Limb (tissue), 2 donors: ENCODE data around the gene SIX2.

Experiments used
- DNase-seq, 2 donors: peaks; one replicate each; pipeline ENCODE4 v3.0.0-alpha.2; 2016; ENCODE audit errors: extremely low spot score in 2 of 2

The SIX2 gene

DNA sequence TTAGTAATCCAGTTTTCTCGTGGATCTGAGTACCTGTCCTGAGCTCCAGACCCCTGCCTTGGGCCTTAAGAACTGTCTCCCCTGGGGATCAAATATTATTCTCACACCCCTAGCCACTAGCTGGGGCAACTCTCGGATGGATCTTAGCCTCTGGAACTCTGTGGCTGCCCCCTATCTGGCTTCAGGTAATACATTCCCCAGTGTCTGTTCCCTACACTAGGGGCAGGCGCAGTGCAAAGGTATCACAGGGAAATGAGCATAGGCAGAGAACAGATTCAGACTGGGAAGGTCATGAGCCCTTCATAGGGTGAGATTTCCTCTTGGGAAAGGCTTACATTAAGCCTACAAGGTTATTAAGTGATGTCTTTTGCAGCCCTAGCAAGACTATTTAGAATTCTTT, 11.2 kb upstream of the SIX2 start:
- DNase-seq: no peak

DNA sequence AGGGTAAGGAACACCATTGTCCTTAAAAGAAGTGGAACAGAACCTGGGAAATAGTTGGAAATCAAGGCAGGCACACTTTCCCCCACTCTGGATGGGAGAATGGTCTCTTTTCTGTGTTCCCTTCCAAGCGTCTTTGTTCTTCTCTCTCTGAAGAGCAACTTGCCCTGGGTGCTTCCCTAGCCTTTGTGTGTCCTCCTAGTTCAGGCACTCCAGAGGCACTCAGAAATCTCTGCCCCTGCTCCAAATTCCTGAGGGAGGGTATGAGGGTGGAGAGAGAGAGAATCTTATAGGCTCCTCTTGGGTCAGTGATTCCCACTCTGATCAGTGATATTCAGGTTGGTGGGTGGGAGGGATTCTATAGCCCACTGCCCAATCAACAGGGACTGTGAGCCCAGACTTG, 8.8 kb upstream of the SIX2 start:
- no peak for DNase-seq

DNA sequence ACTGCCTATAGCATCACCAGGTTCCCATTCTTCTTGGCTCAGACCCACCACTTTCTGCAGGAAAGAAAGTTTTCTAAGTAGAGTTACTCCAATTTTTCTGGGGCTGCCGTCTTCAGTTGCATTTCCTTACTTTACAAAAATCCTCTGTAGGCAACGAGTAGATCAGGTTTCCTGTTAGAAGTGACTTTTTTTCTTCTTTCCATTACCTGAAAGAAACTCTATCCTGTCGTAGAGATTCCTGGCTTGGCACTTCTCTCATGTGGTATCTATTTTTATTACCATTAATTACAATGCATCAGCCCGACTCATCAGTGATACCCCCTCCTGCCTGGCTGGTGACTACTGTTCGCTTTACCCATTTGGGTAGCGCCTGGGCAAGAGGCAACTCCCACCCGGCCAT, 5.6 kb upstream of the SIX2 start:
- no peak for DNase-seq

DNA sequence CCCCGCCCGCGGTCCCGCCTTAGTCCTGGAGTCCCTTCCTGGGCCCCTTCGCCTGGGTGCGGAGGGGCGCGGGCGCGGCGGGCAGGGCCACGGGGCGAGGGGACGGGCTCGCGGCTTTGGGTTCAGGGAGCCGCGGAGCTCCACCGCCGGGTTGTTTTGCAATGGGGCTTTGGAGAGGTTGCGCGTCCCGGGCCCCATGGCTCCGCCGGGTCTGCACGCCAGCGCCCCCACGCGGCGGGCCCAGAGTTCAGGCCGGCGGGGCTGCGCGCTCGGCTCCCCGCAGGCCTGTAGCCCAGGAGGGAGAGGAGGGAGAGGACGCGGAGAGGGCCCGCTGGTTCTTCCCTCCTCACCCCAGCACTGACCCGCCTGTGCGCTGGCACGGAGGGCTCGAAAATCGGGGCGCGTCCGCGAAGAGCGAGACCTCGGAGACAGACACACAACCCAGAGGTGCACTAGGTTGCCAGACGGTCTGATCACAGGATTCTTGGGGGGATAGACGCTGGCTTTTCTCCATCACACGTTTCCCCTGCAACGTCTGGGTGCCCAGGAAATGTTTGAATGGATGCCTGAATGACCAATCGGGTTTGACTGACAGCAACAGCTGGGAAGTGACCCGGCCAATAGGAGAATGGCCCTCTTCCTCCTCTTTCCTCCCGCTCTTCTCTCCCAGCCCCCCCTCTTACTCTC, 4.9 kb upstream of the SIX2 start:
- DNase-seq: peak; percentile 49 to 82

DNA sequence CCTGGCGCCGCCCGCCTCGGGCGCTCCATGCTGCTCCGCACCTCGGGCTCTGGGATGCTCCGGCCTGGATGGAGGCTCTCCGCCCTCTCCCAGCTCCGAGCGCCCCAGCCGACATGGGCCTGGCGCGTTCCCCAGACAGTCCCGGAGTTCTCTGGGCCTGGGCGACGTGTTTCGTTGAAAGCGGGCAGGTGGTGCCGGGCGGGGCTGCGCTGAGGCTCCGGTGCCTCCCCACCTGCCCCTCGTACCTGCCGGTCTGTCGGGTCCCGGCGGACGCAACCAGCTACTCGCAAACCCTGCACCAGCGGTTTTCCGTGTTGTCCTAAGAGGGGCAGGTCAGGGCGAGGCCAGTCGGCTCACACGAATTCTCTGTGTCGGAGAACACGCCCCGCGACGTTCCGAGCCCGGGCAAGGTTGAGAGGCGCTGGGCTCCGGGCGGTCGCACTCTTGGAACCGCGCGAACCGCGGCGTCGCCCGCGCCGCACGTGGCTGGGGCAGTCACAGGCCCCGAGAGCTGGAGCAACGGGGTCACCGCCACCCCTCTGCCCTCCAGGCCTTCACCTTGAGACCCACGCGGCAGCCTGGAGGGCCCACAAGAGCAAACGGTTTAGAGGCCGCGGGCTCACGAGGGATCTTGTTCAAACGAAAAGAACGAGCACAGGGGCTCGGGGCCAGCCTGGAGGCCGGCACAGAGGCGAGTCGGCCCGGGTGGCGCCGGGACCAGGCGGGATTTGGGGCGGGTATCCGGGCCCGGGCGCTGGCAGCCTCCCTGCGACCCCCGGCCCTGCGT, 4.2 kb upstream of the SIX2 start:
- peak in 1 of 2 donors; percentile 60 for DNase-seq

DNA sequence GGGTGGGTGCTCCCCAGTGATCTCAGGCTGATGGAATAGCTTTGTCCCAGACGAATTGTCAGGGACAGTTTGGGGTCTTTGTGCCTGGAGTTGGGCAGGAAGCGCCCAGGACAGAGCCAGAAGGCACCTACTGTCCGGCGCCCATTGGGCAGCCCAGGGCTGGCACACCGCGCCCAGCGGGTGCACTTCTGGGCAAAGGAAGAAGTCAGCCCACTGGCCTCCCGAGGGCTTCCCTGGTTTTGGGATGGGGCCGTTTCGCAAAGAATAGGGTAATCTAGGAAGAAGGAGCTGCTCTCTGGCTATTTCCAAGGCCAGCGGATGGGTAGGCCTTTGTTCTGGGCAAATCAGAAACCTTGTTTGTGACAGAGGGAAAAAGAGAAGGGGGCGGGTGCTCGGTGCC, 3.5 kb upstream of the SIX2 start:
- DNase-seq: no peak

DNA sequence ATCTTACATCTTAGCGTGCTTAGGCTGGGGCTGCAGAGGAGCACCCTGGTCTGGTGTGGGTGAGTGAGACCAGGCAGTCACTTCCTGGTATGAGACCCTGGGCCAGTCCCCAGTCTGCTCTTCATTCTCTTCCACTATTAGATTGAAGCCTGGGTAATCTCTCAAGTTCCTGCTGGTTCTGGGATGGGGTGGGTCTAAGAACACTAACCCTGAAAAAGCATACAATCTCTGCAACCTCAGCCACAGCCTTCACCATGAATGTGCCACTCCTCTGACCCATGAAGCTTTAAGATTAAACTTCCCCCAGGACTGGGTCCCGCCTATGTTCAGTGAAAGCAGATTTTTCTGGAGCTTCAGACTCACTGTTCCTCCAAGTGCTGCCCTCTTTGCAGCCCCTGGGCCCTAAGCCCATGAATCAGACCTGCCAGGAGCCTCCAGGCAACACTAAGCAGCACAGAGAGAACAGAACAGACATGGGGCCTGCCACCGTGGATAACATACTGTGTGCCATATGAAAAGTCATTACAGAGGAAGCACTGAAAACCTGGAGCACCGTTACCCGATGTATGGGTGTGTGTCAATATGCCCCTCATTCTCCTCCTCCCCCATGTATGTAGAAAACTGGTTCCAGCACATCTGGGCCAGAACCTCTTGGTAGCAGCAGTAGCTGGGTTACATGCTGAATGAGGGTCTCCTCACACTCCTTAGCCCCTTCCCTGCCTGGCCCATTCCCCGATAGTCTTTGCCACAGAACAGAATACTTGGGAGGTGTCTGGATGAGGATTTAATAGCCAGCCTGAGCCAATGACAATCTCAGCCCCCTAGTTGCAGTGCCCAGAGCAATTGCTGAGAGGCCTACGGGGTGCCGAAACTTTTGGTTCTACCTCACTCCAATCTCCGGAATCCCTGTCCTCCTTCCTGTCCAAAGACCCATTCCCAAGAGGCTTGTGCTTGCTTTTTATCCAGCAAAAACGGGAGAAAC, 2.7 kb upstream of the SIX2 start:
- peak in 1 of 2 donors; percentile 46 for DNase-seq

DNA sequence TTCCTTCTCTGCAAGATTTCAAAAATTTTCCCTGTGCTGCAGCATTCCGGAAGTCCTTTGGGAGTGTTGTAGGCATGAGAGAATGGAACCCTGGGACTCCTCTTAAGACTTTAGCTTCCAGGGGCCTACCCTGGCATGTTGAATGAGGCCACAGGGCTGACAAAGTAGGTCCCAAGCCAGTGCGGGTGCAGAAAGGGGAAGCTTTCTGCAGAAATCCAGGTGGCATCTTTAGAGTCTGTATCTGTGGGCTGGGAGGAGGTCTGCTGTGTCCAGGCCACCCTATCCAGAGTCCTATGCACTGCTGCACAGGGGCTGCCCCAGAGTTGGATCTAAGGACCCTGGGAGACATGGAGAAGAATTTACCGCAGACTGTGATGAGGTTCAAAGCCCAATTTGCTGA, 1.9 kb upstream of the SIX2 start:
- no peak for DNase-seq

DNA sequence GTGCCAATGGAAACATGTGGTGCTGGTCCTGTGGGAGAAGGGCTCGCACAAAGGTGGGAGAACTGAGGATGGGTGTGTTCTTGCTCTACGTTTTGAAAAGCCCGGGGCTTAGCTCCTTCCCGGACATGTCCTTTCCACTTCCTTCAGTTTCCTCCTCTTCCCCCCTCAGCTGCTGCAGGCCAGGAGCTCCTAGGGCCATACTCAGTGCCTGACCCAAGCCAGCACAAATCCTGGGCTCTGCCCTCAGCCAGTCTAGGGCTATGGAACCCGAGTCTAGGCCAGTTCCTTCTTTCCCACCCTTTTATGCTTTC, 1.4 kb upstream of the SIX2 start:
- DNase-seq: no peak

DNA sequence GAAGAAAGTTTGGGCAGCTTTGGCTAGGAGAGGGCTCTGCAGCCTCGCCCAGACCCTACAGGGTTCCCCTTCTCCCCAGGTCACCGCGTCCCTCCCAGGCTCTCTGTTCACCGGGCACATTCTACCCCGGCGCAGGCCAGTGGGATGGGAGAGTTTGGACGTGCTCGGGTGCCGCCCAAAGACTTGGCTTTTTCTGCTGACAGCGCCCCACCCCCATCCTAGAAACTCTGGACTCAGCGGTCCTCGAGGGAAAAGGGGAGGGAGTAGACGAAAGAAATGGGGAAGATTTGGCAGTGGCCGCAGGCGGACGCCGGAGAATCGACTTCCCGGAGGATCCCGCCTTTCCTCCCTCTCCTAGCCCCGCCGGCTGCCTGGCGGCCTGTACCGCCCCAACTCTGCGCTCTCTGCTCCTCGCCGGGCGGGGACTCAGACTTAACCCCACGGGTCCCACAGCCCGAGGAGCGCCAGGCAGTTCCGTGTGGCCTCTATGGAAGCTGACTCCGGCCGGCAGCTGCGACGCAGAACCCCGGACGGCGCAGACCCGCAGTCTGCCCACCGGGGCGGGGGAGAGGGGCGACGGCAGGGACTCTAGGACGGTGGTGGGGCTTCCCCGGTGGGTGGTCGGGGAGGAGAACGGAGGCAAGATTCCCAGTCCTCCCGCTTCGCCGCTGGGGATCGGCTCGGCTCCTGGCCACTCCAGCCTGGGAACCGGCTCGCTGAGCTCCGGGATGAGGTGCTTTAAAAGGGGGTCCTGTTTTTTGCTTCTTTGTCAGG, 863 bp upstream of the SIX2 start:
- peak; percentile 81 for DNase-seq

DNA sequence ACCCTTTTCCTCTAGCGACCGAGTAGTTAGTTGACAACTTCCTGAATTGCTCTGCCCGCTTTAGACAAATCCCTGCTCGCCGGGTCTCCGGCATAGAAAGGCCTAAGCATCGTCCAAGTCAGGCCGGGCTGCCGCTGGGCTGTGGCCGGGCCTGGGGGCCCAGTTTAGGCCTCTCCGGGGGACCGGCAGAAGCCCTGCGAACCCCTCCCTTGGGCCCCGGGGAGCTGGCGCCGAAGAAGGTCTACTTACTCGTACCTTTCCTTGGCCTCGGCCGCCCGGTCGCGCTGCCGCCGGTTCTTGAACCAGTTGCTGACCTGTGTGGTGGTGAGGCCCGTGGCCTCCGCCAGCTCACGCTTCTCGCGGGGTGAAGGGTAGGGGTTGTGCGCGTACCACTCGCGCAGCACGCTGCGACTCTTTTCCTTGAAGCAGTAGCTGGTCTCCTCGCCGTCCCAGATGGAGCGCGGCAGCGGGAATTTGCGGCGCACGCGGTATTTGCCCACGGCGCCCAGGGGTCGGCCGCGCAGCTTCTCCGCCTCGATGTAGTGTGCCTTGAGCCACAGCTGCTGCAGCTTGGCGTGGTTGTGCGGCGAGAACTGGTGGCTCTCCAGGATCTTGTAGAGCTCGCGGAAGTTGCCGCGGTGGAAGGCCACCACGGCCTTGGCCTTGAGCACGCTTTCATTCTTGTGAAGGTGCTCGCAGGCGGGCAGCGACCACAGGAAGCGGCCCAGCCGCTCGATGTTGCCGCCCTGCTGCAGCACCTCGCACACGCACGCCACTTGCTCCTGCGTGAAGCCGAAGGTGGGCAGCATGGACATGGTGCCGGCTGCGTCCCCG, 739 bp downstream of the SIX2 start:
- peak in 1 of 2 donors; percentile 59 for DNase-seq

DNA sequence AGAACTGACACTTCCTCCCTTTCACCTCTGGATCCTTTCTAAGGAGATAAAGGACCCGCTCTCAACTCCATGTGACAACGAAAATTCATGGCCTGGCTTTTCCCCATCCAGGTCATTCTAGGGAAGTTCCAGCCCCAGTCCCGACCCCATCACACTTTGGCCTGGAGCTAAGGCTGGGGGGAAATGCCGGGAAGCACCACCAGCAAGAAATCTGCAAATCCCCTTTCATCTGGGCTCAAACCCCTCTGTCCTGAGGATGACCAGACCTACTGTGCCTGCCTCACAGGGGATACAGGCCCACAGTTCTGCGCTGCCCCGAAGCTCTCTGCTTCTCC, 1.3 kb downstream of the SIX2 start:
- no peak for DNase-seq

DNA sequence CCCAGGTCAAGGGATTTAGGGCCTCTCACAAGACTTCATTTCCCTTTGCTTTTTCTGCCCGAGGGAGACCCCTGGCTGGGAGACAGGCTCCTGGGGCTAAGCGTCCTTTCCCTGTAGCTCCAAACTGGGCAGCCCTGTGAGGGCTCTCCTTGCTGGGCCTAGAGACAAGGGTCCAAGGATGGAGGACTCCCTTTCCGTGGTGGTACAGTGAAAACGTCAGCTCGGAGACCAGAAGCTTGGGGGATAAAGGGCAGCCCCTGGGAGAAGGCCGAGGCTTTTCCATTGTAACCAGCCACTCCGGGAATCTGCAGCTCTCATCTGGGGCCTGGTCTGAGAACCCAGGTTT, 2.3 kb downstream of the SIX2 start:
- no peak for DNase-seq

DNA sequence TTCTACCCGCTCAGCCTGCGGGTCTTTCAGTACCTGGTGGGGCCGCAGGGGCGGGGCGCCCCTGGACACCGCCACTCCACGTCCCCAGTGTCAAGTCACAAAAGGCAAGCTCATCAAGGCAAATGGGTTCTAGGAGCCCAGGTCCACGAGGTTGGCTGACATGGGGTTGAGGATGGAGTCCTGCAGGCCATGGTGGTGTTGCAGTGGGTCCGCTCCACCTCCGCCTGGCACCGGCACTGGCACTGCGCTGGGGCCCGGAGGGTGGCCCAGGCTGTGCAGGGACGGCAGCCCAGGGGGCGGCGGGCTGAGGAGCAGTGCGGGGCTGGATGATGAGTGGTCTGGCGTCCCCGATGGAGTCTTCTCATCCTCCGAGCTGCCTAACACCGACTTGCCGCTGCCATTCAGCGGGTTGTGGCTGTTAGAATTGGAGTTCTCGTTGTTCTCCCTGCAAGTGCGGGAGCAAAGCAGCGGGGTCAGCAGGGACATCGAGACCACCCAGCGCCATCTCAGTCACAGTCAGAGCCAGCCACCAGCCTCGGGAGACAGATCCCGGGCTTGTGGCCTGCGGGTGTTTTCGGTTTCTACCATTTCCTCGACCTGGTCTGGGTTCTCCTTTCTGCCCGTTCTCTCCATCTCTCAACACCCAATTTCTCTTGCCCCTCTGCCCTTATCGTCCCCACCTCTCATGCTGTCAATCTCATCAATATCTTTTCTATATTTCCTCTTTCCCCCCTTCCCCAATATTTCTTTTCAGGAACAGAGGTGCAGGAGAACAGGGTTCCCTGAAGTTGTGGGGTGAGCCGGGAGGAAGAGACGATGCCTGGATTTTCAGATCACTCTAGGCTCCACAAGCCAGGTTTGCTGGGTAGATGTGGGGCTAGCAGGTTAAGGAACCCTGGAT, 3.0 kb downstream of the SIX2 start:
- DNase-seq: no peak

DNA sequence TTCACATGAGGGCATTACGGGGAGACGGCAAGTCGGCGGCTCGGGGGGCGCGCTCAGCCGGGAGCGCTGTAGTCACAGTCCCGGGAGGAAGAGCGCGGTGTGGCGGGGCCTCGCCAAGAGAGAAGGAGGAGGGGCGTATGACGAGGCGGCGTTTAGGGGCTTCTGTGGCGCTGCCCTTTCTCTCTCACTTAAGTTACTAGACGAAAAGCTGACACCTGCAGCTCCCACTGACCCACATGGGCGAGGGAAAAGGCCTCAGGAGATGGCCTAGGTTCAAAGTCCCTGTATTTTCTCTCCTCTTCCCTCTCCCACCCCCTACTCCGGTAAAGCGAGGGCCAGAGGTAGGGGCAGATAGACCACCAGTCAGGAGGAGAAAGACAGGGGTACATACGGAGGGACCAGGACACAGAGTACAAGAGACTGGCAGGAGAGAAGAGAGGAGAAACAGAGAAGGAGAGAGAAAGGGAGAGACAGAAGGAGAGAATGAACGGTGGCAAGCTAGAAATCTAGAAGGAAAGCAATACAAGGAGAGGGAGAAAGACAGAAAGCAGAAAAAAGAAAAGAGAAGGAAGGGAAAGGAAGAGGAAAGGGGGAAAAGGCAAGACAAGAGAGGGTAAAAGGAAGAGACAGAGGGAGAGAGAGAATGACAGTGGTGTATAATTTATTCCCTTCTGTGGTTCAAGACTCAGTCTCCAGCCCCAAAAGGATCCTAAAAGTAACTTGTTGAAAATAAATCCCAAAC, 3.8 kb downstream of the SIX2 start:
- peak in 1 of 2 donors; percentile 41 for DNase-seq

DNA sequence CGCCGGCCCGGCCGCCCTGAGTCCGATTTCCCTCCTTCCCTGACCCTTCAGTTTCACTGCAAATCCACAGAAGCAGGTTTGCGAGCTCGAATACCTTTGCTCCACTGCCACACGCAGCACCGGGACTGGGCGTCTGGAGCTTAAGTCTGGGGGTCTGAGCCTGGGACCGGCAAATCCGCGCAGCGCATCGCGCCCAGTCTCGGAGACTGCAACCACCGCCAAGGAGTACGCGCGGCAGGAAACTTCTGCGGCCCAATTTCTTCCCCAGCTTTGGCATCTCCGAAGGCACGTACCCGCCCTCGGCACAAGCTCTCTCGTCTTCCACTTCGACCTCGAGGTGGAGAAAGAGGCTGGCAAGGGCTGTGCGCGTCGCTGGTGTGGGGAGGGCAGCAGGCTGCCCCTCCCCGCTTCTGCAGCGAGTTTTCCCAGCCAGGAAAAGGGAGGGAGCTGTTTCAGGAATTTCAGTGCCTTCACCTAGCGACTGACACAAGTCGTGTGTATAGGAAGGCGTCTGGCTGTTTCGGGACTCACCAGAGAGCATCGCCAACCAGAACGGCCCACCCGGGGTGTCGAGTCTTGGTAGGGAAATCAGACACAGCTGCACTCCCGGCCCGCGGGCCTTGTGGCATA, 4.6 kb downstream of the SIX2 start:
- DNase-seq: peak in 1 of 2 donors; percentile 59

DNA sequence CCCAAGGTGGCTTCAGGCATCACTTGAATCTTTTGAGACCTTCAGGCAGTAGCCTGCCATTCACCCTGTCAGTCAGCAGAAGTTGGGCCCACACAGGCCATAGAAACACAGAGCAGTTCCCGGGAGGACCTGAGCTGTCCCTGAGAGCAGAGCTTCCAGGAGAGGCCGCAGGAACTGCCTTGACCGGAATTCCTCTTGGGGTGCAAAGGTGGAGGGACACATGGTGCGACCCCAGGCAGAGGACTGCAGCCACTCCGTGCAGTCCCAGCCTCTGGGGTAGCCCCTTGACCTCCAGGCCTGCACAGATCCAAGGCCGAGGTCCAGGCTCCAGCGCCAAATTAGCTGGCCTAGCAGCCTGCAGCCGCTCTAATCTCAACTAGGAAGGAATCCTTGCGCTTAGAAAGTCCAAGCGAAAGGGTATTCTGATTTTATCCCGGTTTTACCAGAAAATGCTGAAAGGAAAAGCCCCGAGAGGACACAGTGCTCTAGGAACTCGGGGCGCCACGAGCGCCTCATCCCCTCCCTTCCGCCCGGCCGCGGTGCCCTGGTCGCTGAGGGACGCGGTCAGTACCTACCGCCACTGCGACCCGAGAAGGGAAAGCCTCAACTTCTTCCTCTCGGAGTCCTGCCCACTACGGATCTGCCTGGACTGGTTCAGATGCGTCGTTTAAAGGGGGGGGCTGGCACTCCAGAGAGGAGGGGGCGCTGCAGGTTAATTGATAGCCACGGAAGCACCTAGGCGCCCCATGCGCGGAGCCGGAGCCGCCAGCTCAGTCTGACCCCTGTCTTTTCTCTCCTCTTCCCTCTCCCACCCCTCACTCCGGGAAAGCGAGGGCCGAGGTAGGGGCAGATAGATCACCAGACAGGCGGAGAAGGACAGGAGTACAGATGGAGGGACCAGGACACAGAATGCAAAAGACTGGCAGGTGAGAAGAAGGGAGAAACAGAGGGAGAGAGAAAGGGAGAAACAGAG, 5.4 kb downstream of the SIX2 start:
- DNase-seq: peak in 1 of 2 donors; percentile 42
